GM19438 (cell line): ENCODE measurements around the gene EXOC6.
"Not testable (repeated sequence)": the region's sequence is repeated elsewhere in the genome, so short reads cannot be mapped to it uniquely, and the experiment has no call there.

Experiments used
- ATAC-seq: cut with Tn5 transposase; IDR thresholded peaks from one replicate; pipeline ENCODE4 v1.9.1; 2021; ENCODE audit warnings: low read depth; ENCODE audit not compliant: unreplicated experiment

EXOC6 gene

GRCh38 chr10:92923416-92923815 lies 75.1 kb downstream of the EXOC6 start:
- ATAC-seq: no peak

GRCh38 chr10:92929896-92930295 lies 81.6 kb downstream of the EXOC6 start:
- ATAC-seq: no peak

- ATAC-seq: no peak
Measured at GRCh38 chr10:92931597-92931996, 83.3 kb downstream of the EXOC6 start.

- no peak for ATAC-seq
Measured at GRCh38 chr10:92937876-92938275, 89.6 kb downstream of the EXOC6 start.

GRCh38 chr10:92938841-92939240 lies 90.5 kb downstream of the EXOC6 start:
- no peak for ATAC-seq

GRCh38 chr10:92942226-92942625 lies 93.9 kb downstream of the EXOC6 start:
- ATAC-seq: no peak

- ATAC-seq: no peak
Measured at GRCh38 chr10:92946491-92946890, 98.2 kb downstream of the EXOC6 start.

- not testable (repeated sequence) for ATAC-seq
Measured at GRCh38 chr10:92952573-92952972, 104.3 kb downstream of the EXOC6 start.

GRCh38 chr10:92957223-92958010 lies 109.1 kb downstream of the EXOC6 start:
- no peak for ATAC-seq

GRCh38 chr10:92961638-92962037 lies 113.3 kb downstream of the EXOC6 start:
- ATAC-seq: no peak

- ATAC-seq: no peak
Measured at GRCh38 chr10:92965314-92965713, 117.0 kb downstream of the EXOC6 start.

GRCh38 chr10:92967641-92968040 lies 119.3 kb downstream of the EXOC6 start:
- no peak for ATAC-seq

- ATAC-seq: no peak
Measured at GRCh38 chr10:92969151-92969550, 120.8 kb downstream of the EXOC6 start.

- ATAC-seq: no peak
Measured at GRCh38 chr10:92970301-92971070, 122.2 kb downstream of the EXOC6 start.

GRCh38 chr10:92972066-92972870 lies 123.9 kb downstream of the EXOC6 start:
- ATAC-seq: no peak

- no peak for ATAC-seq
Measured at GRCh38 chr10:92972886-92973285, 124.6 kb downstream of the EXOC6 start.

GRCh38 chr10:92976278-92976677 lies 128.0 kb downstream of the EXOC6 start:
- ATAC-seq: not testable (repeated sequence)

- no peak for ATAC-seq
Measured at GRCh38 chr10:92989250-92989649, 140.9 kb downstream of the EXOC6 start.

GRCh38 chr10:92990615-92991014 lies 142.3 kb downstream of the EXOC6 start:
- no peak for ATAC-seq

- no peak for ATAC-seq
Measured at GRCh38 chr10:92991513-92991912, 143.2 kb downstream of the EXOC6 start.

- ATAC-seq: no peak
Measured at GRCh38 chr10:92993699-92994272, 145.5 kb downstream of the EXOC6 start.
